ENCODE data around the gene POU2F3.
"Not testable (repeated sequence)": the region's sequence is repeated elsewhere in the genome, so short reads cannot be mapped to it uniquely, and the experiment has no call there.

Gene POU2F3

DNA sequence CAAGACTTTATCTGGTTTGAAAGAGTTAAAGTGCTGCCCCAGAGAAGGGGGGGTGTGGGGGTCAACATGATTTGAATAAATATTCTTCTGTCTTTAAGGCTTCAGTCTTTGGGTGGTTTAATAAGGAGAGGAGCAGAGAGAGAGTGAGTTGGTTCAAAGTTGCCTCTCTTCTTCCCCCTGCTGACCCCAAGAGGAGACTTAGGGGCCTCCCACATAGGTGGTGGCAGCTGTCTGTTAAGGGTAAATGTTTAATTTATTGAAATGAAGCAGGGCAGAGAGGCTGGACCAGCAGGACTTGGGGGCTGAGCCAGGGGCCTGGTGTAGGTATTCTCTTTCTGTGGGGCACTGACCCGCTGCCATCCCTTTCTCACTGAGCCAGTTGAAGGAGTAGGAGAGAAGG, 5.5 kb downstream of the POU2F3 start:
- no peak for DNase-seq (ENCODE audit: low read depth)
- H3K4me3 ChIP-seq (ENCODE audit: control insufficient read depth, low read depth, low read length), result no peak overlapping the region
- TF ChIP-seq, protein P1, sequence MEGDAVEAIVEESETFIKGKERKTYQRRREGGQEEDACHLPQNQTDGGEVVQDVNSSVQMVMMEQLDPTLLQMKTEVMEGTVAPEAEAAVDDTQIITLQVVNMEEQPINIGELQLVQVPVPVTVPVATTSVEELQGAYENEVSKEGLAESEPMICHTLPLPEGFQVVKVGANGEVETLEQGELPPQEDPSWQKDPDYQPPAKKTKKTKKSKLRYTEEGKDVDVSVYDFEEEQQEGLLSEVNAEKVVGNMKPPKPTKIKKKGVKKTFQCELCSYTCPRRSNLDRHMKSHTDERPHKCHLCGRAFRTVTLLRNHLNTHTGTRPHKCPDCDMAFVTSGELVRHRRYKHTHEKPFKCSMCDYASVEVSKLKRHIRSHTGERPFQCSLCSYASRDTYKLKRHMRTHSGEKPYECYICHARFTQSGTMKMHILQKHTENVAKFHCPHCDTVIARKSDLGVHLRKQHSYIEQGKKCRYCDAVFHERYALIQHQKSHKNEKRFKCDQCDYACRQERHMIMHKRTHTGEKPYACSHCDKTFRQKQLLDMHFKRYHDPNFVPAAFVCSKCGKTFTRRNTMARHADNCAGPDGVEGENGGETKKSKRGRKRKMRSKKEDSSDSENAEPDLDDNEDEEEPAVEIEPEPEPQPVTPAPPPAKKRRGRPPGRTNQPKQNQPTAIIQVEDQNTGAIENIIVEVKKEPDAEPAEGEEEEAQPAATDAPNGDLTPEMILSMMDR (IDR thresholded peaks at IDR 0.05; ENCODE audit: control insufficient read depth, insufficient read depth, low read depth, low read length, missing control alignments), result no peak

DNA sequence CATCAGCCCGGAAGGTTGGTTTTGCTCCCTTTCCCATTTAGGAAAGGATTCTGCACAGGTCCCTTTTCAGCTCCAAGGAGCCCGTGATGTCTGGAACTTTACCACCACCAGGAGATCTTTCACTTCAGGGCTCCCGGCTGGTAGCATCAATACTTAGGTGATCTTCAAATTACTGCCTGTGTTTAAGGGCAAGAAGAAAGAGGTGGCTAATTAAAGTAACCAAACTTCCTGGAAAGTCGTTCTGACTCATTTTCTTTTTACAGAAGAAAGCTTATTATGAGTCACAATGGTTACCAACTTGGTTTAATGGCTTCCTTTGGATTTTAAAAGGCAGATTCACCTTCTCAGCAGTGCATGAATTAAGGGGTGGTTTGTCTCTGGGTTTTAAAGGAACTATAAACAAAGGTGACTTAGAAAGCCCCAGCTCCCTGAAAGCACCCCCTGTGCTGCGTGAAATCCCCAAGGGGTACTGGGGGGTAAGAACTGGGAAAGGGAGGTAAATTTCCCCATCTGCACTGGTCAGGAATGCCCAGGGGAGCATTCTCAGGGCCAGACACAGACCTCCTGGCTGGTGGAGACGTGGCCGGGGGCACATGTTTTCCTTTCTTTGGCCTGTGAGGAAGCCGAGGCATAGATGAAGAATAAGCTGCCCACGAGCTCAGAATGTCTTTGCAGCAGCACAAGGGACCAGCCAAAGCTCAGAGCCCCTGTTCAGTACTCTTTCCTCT, 8.8 kb downstream of the POU2F3 start:
- TF ChIP-seq, protein P1 (IDR thresholded peaks at IDR 0.05; ENCODE audit: control insufficient read depth, insufficient read depth, low read depth, low read length, missing control alignments), result no peak
- DNase-seq (ENCODE audit: low read depth), result peak; percentile 17

GRCh38 chr11:120249279-120250262, 9.6 kb downstream of the POU2F3 start:
- no peak for DNase-seq (ENCODE audit: low read depth)
- H3K4me3 ChIP-seq (ENCODE audit: control insufficient read depth, low read depth, low read length), result no peak overlapping the region
- TF ChIP-seq, protein P1 (IDR thresholded peaks at IDR 0.05; ENCODE audit: control insufficient read depth, insufficient read depth, low read depth, low read length, missing control alignments), result no peak

More for the DNA sequence above, 8.8 kb downstream of the POU2F3 start:
- H3K4me3 ChIP-seq (ENCODE audit: control insufficient read depth, low read depth, low read length), result no peak overlapping the region

DNA sequence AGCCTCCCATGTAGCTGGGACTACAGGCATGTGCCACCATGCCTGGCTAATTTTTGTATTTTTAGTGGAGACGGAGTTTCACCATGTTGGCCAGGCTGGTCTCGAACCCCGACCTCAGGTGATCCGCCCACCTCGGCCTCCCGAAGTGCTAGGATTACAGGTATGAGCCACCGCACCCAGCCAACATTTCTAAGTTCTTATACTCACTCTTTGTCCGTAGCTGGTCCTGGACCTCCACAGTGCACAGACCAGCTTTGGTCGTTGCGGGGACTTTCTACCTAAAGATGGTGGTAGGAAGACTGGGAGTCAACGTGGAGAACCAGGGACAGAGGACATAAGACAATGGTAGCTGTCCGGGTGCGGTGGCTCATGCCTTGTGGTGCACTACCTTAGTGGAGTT, 13.4 kb downstream of the POU2F3 start:
- not testable (repeated sequence) for DNase-seq (ENCODE audit: low read depth); H3K4me3 ChIP-seq (ENCODE audit: control insufficient read depth, low read depth, low read length)

DNA sequence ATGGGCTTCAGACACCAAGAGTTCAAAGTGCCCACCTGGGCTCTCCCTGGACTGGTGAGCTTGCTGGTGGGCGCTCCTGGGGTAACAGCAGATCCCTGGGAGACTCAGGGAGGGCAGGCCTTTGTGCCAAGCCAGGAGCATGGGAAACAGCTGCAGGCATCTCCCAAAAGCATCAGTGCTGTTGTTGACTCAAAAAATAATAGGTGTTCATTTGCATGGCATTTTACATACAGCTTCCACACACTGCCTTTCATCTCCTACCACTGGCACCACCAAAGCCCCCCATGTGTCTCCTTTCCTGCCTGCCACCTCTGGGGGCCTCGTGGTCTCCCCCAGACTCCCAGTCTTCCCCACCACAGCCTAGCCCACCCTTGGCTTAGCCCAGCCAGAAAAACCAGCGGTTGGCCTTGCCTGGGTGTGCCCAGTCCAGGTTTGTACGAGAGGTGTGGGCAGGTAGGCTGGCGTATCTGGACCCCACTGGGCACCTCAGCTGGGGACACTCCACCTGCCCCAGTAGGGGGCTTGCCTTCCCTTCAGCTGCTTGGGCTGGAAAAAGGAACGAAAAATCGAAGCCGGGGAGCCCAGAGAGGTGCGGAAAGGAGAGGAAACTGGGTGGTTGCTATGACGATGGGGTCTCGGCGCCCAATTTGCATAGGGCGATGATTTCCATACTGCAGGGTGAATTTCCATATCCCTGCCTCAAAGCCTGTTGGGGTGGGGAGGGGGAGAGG, 15.0 kb downstream of the POU2F3 start:
- no peak for DNase-seq (ENCODE audit: low read depth)
- no peak overlapping the region for H3K4me3 ChIP-seq (ENCODE audit: control insufficient read depth, low read depth, low read length)
- TF ChIP-seq, protein P1 (IDR thresholded peaks at IDR 0.05; ENCODE audit: control insufficient read depth, insufficient read depth, low read depth, low read length, missing control alignments), result no peak

GRCh38 chr11:120255519-120255866, 15.6 kb downstream of the POU2F3 start:
- TF ChIP-seq, protein P1 (IDR thresholded peaks at IDR 0.05; ENCODE audit: control insufficient read depth, insufficient read depth, low read depth, low read length, missing control alignments), result no peak
- H3K4me3 ChIP-seq (ENCODE audit: control insufficient read depth, low read depth, low read length), result no peak overlapping the region
- DNase-seq (ENCODE audit: low read depth), result no peak

Data from AG09309 (cell line).